ENCODE measurements around the gene FOXF1. TPM values are rescaled to one million over a fixed set of nuclear protein-coding genes. Genes with fewer than 3 reads are reported as not detected.

The FOXF1 gene
- total and polyA plus RNA-seq, 2 experiments from 2014 or later: 1.5 to 4.2 TPM

GRCh38 chr16:86479419-86479818, 30.9 kb upstream of the FOXF1 start:
- Histone ChIP-seq H3K27ac (no peak overlapping the region), H3K4me3 (no peak overlapping the region), H3K4me1 (ENCODE audit: insufficient read depth) (no peaks in the 10 kb centered on the region), H3K9me3 (ENCODE audit: low read depth) (no peaks in the 10 kb centered on the region), H3F3A (ENCODE audit: insufficient read depth) (no peaks in the 10 kb centered on the region), H3K27me3 (replicated peaks; ENCODE audit: insufficient read depth) (peaks cover 76% of the 10 kb centered on the region), H4K20me1 (ENCODE audit: insufficient read depth) (no peaks in the 10 kb centered on the region), H3K36me3 (ENCODE audit: low read depth) (no peaks in the 10 kb centered on the region), H3K79me2 (ENCODE audit: insufficient read depth) (no peaks in the 10 kb centered on the region), H3K9me2 (ENCODE audit: insufficient read depth) (no peaks in the 10 kb centered on the region), H3K9ac (no peak overlapping the region), H3K4me2 (ENCODE audit: unreplicated experiment) (no peak overlapping the region), H2AFZ (no peak overlapping the region)
- whole genome bisulfite sequencing, 2 experiments (ENCODE audit: low coverage in 1 of 2, low lambda C conversion rate in 2 of 2, missing lambda C conversion rate in 2 of 2): 16 to 20% methylated on average over 9 of the region's 9 CpGs
- in situ Hi-C loops (cut with MboI): no loop called here
- TF ChIP-seq EZH2phosphoT487 (IDR thresholded peaks at IDR 0.05; ENCODE audit: insufficient read depth, low read depth) (no peak), EZH2 (IDR thresholded peaks at IDR 0.05; ENCODE audit: insufficient read depth, poor library complexity, severe bottlenecking) (no peak)
- no peak for DNase-seq

- no peak for TF ChIP-seq EZH2phosphoT487 (IDR thresholded peaks at IDR 0.05; ENCODE audit: insufficient read depth, low read depth)
- no peak for TF ChIP-seq EZH2 (IDR thresholded peaks at IDR 0.05; ENCODE audit: insufficient read depth, poor library complexity, severe bottlenecking)
- H3K9me3 ChIP-seq (ENCODE audit: low read depth): no peaks in the 10 kb centered on the region
- H3K9ac ChIP-seq: no peak overlapping the region
- H3F3A ChIP-seq (ENCODE audit: insufficient read depth): no peaks in the 10 kb centered on the region
- no peaks in the 10 kb centered on the region for H3K4me1 ChIP-seq (ENCODE audit: insufficient read depth)
- H3K9me2 ChIP-seq (ENCODE audit: insufficient read depth): no peaks in the 10 kb centered on the region
- no peaks in the 10 kb centered on the region for H3K36me3 ChIP-seq (ENCODE audit: low read depth)
- no peaks in the 10 kb centered on the region for H3K79me2 ChIP-seq (ENCODE audit: insufficient read depth)
- H3K4me3 ChIP-seq: no peak overlapping the region
- DNase-seq: no peak
- WGBS, 2 experiments (ENCODE audit: low coverage in 1 of 2, low lambda C conversion rate in 2 of 2, missing lambda C conversion rate in 2 of 2): 63 to 69% methylated on average over 14 to 15 of the region's 15 CpGs
- in situ Hi-C loops (cut with MboI): no loop called here
- H3K4me2 ChIP-seq (ENCODE audit: unreplicated experiment): no peak overlapping the region
- no peak overlapping the region for H3K27ac ChIP-seq
- H4K20me1 ChIP-seq (ENCODE audit: insufficient read depth): no peaks in the 10 kb centered on the region
- H2AFZ ChIP-seq: no peak overlapping the region
- peaks cover 81% of the 10 kb centered on the region for H3K27me3 ChIP-seq (replicated peaks; ENCODE audit: insufficient read depth)
These were observed 29.9 kb upstream of the FOXF1 start for GRCh38 chr16:86480444-86480843.

DNA sequence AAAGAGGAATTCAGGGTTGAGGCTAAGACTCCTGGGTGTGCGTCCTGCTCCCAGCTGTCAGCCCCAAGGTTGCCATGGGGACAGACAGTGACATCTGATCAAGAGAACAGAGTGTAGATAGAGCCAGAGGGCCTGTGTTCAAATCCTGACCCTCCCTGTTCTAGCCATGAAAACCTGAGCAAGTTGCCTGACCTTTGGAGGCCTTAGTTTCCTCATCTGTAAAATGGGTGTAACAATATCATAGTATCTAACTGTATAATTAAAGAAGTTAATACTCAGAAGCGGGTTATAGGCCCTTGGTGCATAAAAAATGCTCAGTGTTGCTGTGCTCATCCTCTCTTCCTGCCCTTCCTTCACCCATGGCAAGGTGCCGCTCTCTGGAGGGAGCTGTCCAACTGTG, 28.7 kb upstream of the FOXF1 start:
- Histone ChIP-seq H2AFZ (no peak overlapping the region), H3K4me1 (ENCODE audit: insufficient read depth) (no peaks in the 10 kb centered on the region), H3K9me3 (ENCODE audit: low read depth) (no peaks in the 10 kb centered on the region), H3K9ac (no peak overlapping the region), H3K36me3 (ENCODE audit: low read depth) (no peaks in the 10 kb centered on the region), H3K27ac (no peak overlapping the region), H3K27me3 (replicated peaks; ENCODE audit: insufficient read depth) (peaks cover 79% of the 10 kb centered on the region), H3K4me3 (no peak overlapping the region), H3K9me2 (ENCODE audit: insufficient read depth) (no peaks in the 10 kb centered on the region), H4K20me1 (ENCODE audit: insufficient read depth) (no peaks in the 10 kb centered on the region), H3K4me2 (ENCODE audit: unreplicated experiment) (no peak overlapping the region), H3F3A (ENCODE audit: insufficient read depth) (no peaks in the 10 kb centered on the region), H3K79me2 (ENCODE audit: insufficient read depth) (no peaks in the 10 kb centered on the region)
- 76% methylated on average over 3 of the region's 3 CpGs for WGBS, 2 experiments (ENCODE audit: low coverage in 1 of 2, low lambda C conversion rate in 2 of 2, missing lambda C conversion rate in 2 of 2)
- TF ChIP-seq EZH2phosphoT487 (IDR thresholded peaks at IDR 0.05; ENCODE audit: insufficient read depth, low read depth) (no peak), EZH2 (IDR thresholded peaks at IDR 0.05; ENCODE audit: insufficient read depth, poor library complexity, severe bottlenecking) (no peak)
- no peak for DNase-seq
- in situ Hi-C loops (cut with MboI): no loop called here

GRCh38 chr16:86484240-86484639, 26.1 kb upstream of the FOXF1 start:
- no peak overlapping the region for H3K4me3 ChIP-seq
- H3F3A ChIP-seq (ENCODE audit: insufficient read depth): no peaks in the 10 kb centered on the region
- H3K36me3 ChIP-seq (ENCODE audit: low read depth): no peaks in the 10 kb centered on the region
- H3K9ac ChIP-seq: no peak overlapping the region
- no peak for TF ChIP-seq EZH2phosphoT487 (IDR thresholded peaks at IDR 0.05; ENCODE audit: insufficient read depth, low read depth)
- no peak for TF ChIP-seq EZH2 (IDR thresholded peaks at IDR 0.05; ENCODE audit: insufficient read depth, poor library complexity, severe bottlenecking)
- H3K27ac ChIP-seq: no peak overlapping the region
- no peak overlapping the region for H2AFZ ChIP-seq
- WGBS, 2 experiments (ENCODE audit: low coverage in 1 of 2, low lambda C conversion rate in 2 of 2, missing lambda C conversion rate in 2 of 2): 29 to 44% methylated on average over 5 of the region's 5 CpGs
- no peak overlapping the region for H3K4me2 ChIP-seq (ENCODE audit: unreplicated experiment)
- H3K4me1 ChIP-seq (ENCODE audit: insufficient read depth): no peaks in the 10 kb centered on the region
- H3K9me3 ChIP-seq (ENCODE audit: low read depth): no peaks in the 10 kb centered on the region
- H3K9me2 ChIP-seq (ENCODE audit: insufficient read depth): no peaks in the 10 kb centered on the region
- H3K27me3 ChIP-seq (replicated peaks; ENCODE audit: insufficient read depth): peaks cover 84% of the 10 kb centered on the region
- H3K79me2 ChIP-seq (ENCODE audit: insufficient read depth): no peaks in the 10 kb centered on the region
- H4K20me1 ChIP-seq (ENCODE audit: insufficient read depth): no peaks in the 10 kb centered on the region
- no peak for DNase-seq
- in situ Hi-C loops (cut with MboI): no loop called here

DNA sequence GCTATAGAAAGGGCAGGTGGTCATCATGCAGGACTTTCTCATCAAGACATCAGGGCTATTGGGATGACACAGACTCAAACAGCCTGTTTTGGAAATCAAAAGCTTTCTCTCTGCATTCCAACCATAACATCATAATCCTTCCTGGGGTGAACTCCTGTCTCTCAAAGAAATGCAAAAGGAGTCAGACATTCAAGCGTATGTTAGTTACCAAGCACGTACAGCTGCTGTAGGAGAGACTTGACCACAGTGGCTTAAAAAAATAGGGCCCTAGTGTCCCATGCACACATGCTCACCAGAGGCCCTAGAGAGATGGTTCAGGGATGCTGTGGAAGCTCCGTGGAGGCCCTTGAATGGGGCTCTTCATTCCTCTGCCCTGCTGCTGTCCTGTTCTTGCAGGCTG, 24.6 kb upstream of the FOXF1 start:
- no peaks in the 10 kb centered on the region for H3K79me2 ChIP-seq (ENCODE audit: insufficient read depth)
- no peaks in the 10 kb centered on the region for H4K20me1 ChIP-seq (ENCODE audit: insufficient read depth)
- no peaks in the 10 kb centered on the region for H3K9me3 ChIP-seq (ENCODE audit: low read depth)
- no peaks in the 10 kb centered on the region for H3K4me1 ChIP-seq (ENCODE audit: insufficient read depth)
- H3K4me2 ChIP-seq (ENCODE audit: unreplicated experiment): no peak overlapping the region
- H3K9ac ChIP-seq: no peak overlapping the region
- 57 to 60% methylated on average over 3 of the region's 3 CpGs for WGBS, 2 experiments (ENCODE audit: low coverage in 1 of 2, low lambda C conversion rate in 2 of 2, missing lambda C conversion rate in 2 of 2)
- DNase-seq: no peak
- TF ChIP-seq EZH2phosphoT487 (IDR thresholded peaks at IDR 0.05; ENCODE audit: insufficient read depth, low read depth): no peak
- no peak for TF ChIP-seq EZH2 (IDR thresholded peaks at IDR 0.05; ENCODE audit: insufficient read depth, poor library complexity, severe bottlenecking)
- H3K27me3 ChIP-seq (replicated peaks; ENCODE audit: insufficient read depth): peaks cover 87% of the 10 kb centered on the region
- 0 out of 2 replicates have a peak, but pooled peaks cover 1% of the 10 kb centered on the region for H3F3A ChIP-seq (ENCODE audit: insufficient read depth)
- H2AFZ ChIP-seq: no peak overlapping the region
- H3K27ac ChIP-seq: no peak overlapping the region
- no peak overlapping the region for H3K4me3 ChIP-seq
- H3K36me3 ChIP-seq (ENCODE audit: low read depth): no peaks in the 10 kb centered on the region
- H3K9me2 ChIP-seq (ENCODE audit: insufficient read depth): no peaks in the 10 kb centered on the region
- in situ Hi-C loops (cut with MboI): no loop called here
